Measurements from ENCODE around the gene ZNF335.

DNA sequence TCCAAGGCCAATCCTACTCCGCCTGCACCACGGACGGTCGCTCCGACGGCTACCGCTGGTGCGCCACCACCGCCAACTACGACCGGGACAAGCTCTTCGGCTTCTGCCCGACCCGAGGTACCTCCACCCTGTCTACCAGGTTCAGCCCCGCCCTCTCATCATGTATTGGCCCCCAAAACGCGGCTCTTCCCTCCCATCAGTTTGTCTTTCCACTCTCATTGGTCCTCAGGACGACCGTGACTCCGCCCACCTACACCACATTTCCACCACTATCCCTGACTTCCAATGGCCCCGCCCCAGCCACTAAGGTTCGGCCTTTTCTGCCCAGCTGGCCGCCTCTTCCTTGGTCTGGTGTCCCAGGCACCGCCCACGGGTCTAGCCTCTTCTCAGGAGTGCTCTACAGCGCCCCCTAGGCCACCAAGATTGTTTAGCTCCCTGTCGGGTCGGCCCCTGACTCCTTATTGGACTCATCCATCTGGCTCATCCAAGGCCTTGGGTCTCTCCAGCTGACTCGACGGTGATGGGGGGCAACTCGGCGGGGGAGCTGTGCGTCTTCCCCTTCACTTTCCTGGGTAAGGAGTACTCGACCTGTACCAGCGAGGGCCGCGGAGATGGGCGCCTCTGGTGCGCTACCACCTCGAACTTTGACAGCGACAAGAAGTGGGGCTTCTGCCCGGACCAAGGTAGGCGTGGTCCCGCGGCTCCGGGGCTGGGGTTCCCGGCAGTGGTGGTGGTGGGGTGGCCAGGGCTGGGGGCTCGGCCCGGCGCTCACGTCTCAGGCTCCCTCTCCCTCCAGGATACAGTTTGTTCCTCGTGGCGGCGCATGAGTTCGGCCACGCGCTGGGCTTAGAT, 39.9 kb upstream of the ZNF335 start:
- TF ChIP-seq EZH2 (IDR thresholded peaks at IDR 0.05; ENCODE audit: insufficient read depth, poor library complexity, severe bottlenecking) (peak; percentile 20), EZH2phosphoT487 (IDR thresholded peaks at IDR 0.05; ENCODE audit: insufficient read depth, low read depth) (0 out of 2 replicates have a peak, but pooled peaks have one; percentile 13)
